G401 (cell line): ENCODE data around the gene ALB. TPM values are rescaled to one million over a fixed set of nuclear protein-coding genes. Genes with fewer than 3 reads are reported as not detected.

Experiments
- total RNA-seq: library from RNA; depleted of rRNA; stranded (reverse); fragments of >200 nt; shearing (Covaris generic); gene quantifications from 2 replicates; pipeline ENCODE4 v1.2.3, GENCODE V29; 2014; rRNA removed

ALB gene
- total RNA-seq, 1 experiment from 2014 or later: not detected

Other genes with a start within 250 kb of the ALB start
- gene ANKRD17, start 145.5 kb upstream of the ALB start, total RNA-seq: 38.7 and 50.5 TPM in 2 replicates
- not detected in 2 replicates for gene AFP, start 31.9 kb downstream of the ALB start, total RNA-seq
- gene AFM, start 77.5 kb downstream of the ALB start, total RNA-seq: not detected in 2 replicates
- gene RASSF6, start 216.1 kb downstream of the ALB start, total RNA-seq: not detected in 2 replicates